SHP77 (cell line): ENCODE measurements around the gene LRRC66.

Experiments
- DNase-seq, 2 experiments: peaks; one replicate each; lab custom pipeline; 2025; lab: John Stamatoyannopoulos, UW

LRRC66 gene

DNA sequence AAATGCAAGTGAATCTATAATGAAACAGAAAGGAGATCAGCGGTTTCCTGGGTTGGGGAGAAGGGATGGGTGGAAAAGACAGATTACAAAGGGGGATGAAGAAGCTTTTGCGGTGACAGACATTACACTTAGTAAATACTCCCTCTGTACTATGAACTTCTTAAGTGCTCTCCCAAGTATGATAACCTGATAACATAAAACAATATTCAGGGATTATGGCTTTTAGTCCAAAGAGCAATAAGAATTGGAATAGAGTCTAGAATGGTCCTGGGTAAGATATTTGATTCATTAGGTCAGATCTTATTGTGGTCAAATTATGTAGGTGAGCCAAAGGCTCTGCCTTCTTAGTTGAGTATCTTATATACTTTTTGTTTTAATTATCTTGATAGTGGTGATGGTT is 9.2 kb downstream of the LRRC66 start:
- no peak for DNase-seq

DNA sequence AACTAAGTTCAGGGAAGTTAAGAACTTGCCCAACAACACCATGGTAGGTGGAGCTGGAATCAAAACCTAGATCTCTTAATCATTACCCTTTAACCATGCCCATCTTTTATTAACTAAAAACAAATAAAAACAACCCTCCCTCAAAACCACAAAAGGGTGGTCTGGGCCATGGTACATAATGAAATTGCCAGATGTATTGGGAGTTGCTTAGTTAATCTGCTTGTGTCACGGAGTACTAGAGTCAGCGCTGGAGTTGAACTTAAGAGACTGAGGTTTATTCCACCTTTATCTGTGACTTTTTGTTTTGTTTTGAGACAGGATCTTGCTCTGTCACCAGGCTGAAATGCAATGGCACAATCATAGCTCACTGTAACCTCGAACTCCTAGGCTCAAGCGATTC is 13.3 kb downstream of the LRRC66 start:
- DNase-seq, result no peak

DNA sequence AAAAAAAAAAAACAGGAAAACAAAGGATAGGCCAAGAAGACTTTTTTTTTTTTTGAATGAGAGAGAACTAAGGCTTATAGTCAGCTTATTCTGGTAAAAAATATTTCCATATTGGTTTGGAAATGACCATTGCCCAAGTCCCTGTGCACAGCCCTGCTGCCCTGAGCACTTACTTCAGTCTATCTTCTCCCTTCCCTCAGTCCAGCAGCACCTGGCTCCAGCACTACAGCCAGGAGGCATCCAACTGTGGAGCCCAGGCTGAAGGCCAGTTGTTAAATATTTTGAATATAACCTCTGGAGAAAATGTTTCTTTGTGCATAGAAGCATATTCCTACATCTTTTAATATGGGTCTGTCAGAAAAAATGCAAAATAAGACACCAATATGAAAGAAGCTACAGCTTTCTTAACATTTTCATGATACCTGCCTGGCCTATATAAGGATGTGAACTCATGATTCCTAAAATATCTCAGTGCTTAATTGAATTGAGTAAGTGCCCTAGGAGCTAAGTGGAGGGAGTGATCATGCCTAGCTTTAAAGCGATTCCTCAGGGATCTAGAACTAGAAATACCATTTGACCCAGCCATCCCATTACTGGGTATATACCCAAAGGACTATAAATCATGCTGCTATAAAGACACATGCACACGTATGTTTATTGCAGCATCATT is 14.4 kb downstream of the LRRC66 start:
- DNase-seq, result no peak

DNA sequence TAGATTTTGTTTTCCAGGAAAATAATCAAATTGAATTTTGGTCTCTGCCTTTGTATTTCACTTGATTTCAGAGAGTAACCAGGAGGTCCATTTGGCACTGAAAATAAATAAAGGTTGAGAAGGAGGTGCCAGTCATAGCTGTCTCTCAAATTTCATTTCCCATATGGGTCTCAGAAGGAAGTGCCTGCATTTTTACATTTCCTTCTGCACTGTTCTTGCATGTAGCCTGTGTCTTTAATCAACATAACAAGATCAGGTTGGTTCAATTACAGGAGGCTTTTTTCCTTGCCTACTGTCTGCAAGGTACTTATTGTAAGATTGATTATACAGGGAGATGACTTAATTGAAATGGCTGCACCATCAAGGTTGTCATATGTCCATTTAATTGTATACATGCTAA is 15.7 kb downstream of the LRRC66 start:
- DNase-seq, result no peak

DNA sequence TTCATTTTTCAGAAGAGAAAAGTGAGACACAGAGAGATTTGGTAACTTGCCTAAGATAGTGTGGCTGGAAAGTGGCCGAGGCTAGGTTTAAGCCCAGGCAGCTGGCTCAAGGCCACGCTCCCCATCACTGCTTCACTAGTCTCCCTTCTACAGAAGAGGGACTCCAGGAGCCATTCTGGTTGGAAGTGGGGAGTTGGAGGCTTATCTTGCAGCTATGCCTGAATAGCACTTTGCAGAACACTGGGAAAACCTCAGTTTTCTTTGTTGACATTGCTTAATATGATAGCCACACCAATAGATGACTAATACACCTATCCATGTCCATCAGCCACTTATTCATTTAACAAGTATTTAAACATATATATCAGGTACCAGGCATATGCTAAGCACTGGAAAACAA is 18.5 kb downstream of the LRRC66 start:
- no peak for DNase-seq

DNA sequence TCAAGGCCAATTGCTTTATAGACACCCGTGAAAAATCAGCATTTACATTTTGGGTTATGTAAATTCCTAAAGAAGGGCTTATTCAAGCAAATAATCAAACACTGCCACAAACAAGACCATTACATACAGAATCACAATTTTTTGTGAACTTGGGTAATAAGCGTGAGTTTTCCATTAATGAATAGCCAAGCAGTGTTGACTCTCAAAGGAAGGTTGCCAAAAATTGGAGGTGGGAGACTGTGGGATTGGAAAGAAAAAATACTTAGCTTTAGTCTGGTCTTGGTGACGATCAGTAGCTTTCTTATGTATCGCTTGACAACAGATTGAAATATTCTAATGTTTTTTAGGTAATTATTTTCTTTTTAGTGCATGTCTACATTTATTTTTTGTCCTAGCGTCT is 20.9 kb downstream of the LRRC66 start:
- DNase-seq, result no peak

DNA sequence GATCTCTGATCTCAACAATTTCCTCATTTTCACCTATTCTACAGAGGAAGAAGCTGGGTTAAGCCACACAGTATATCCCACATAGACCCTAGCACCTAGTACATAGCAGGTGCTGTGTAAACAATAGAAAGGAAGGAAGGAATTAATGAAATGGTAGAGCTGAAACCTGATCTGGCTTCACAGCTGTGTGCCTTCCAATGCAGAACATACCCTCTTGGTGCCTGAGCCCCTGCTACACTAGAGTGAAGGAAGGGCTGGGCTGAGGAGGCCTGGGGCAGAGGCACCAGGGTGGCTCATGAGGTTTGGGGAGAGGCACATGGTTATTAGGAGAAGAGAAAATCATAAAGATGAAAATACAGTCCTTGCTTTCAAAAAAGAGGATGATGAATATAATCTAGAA is 21.3 kb downstream of the LRRC66 start:
- DNase-seq, result no peak

DNA sequence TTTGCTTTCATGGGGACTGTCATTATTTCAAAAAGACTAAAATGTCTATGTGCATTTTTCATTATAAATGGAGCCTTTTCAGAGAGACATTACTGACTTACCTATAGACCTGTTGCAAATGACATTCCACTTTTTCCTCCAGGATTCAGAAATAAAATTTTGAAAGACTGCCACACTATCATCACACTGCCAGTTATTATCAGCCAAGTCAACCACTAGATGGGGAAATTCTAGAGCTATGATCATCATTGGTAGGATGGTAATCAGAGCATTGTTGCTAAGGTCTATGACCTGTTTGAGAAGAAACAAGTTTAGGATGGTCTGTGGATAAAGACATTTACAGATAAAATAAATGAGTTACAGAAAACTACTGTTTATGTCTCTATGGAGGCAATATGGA is 22.5 kb downstream of the LRRC66 start:
- DNase-seq, result no peak

DNA sequence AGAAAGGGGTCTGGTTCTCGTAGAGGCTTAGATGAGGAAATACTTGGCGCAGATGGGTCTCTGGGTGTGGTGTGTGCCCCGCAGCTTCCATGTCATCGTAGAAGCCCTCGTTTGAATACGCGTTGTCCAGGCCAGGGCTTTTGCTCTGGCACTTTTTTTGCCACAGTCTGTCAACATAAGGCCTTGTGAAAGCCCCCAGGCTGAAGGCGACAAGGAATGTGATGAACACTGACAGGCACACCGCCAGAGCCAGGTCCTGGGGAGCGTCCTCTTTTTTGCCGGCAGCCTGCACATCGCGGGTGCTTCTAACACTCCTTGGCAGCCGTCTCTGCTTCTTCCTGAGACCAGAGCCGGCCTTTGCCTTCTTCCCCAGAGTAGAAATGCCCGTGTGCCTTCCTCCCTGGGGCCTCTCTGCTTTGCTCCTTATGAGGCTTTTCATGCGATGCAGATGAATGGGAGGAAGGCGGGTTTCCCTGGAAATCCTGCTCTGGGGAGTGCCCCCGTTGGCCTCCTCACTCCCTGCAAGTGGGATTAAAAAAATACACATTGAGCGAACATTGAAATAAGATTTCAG is 24.4 kb downstream of the LRRC66 start:
- no peak for DNase-seq

DNA sequence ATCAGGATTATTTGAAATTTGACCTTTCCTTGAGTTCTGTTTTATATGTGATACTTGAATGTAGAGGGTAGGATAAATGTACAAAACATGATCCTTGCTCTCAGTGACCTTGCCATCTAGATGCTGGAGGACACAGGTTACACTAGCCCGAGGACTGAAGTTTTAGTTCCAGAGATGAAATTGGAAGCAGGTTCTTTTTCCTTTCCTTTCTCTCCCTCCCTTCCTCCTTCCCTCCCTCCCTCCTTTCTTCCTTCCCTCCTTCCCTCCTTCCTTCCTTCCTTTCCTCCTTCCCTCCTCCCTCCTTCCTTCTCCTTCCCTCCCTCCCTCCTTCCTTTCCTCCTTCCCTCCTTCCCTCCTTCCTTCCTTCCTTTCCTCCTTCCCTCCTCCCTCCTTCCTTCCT is 54.3 kb downstream of the LRRC66 start:
- no peak for DNase-seq

DNA sequence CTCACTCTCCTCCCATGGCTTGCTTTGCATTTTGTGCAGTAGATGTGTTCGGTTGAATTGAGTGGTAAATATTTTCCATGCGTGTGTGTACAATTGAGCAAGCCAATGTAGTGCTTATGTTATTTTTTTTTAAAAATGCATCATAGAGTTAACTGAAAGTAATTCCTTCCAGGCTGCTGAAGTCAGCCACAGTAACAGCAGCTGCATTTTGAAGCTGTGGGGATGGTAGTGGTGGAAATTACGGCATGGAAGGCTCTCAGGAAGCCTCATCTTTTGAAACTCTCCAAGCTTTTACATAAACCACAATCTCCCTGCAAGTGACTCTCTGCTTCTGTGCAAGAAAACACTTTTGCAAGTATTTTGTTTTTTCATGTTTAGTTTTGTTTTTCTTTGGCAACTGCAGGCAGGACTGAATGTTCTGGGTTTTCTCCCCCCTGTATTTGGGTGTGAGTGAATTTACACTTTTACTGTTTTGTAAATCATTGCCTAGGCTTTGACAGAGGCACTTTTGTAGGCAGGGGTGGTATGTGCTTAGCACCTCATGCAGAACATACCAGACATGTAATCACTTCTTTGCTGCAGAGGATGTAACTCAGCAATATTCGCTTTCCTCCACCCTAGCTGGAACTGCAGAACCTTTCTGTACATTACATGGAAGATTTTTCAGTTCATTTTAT is 56.2 kb downstream of the LRRC66 start:
- DNase-seq, result no peak

DNA sequence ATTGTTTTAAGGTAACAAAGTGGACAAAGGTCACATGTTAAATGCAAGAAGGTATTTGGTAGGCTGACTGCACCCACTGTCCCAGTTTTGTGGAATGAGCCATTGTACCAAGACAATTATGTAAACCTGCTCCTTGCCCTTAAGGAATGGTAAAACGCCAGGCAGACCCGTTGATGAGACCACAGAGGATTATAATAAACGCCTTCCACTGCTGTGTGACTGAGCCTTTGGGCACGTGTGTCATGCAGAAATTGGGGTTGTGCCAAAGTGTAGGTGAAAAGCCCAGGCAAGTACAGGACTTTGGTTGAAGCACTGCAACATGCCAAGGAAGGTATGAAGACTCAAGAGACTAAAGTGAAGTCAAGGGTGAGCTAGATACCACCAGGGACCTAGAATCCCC is 59.7 kb downstream of the LRRC66 start:
- no peak for DNase-seq

DNA sequence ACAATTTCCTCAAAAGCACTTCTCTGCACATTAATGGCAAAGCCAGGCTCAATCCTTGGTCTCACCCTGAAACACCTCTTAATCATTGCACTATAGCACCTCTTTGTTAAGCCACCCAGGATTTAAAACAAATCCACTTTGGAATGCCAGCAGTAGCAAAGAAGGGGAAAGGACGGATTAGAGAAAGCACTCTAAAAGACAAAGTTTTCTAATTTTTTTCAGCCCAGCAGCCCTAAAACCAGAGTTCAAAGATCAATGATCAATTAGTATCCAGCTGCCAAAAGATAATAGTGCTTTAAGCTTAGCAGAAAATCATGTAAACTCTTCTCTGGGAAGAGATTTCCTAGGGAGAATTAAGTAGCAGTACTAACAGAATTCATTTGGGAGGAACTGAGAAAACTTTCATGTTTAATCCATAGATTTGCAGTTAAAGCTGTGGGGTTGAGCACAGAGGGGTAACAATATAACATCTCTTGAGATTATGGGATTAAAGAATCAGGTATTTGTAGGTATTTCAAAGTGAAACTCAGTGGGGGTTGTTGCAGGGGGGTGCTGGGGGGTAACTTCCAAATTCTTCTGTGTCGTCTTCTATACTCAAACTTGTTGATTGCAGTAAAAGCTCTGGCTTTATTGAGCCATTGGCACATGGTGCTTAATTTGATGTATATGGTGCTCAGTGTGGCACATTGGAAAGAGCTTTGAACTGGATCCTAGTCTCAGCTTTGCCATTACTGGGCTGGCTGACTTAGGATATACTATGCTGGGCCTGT is 61.8 kb downstream of the LRRC66 start:
- DNase-seq, result no peak
